Keratinocyte (primary cell): ENCODE measurements around the gene CLDND1.

Experiments
- CTCF ChIP-seq, 3 experiments: IDR thresholded peaks in 1 of 3; conservative IDR thresholded peaks in 1 of 3; optimal IDR thresholded peaks in 1 of 3; 2 replicates in 2 of 3; 3 replicates in 1 of 3; pipeline versions ENCODE3 to v1.5.1; 2011; ENCODE audit warnings: low read length in 3 of 3, mild to moderate bottlenecking in 3 of 3, moderate library complexity in 2 of 3, control low read depth in 1 of 3, inconsistent platforms in 1 of 3; ENCODE audit not compliant: insufficient read depth in 2 of 3; ENCODE audit errors: extremely low read depth in 1 of 3
- EZH2 ChIP-seq: IDR thresholded peaks from one replicate; pipeline ENCODE4 v1.6.1; 2012; ENCODE audit warnings: inconsistent platforms, mild to moderate bottlenecking, low read length, moderate library complexity

- TF ChIP-seq EZH2 (no peak), CTCF (optimal IDR thresholded peaks at IDR 0.05 in 1 of 3, IDR thresholded peaks at IDR 0.05 in 1 of 3, conservative IDR thresholded peaks at IDR 0.05 in 1 of 3; ENCODE audit: extremely low read depth in 1 of 3, insufficient read depth in 2 of 3, low read length in 3 of 3) (no peak)
Observed at GRCh38 chr3:98530676-98531075, 8.0 kb upstream of the CLDND1 start.
